Raji (cell line): ENCODE measurements around the gene TOR1A.

Experiments
- POLR2A ChIP-seq: IDR thresholded peaks from 2 replicates; pipeline ENCODE4 v1.6.1; 2011; ENCODE audit warnings: low read depth, low read length, control low read depth; ENCODE audit not compliant: insufficient read depth

The TOR1A gene

DNA sequence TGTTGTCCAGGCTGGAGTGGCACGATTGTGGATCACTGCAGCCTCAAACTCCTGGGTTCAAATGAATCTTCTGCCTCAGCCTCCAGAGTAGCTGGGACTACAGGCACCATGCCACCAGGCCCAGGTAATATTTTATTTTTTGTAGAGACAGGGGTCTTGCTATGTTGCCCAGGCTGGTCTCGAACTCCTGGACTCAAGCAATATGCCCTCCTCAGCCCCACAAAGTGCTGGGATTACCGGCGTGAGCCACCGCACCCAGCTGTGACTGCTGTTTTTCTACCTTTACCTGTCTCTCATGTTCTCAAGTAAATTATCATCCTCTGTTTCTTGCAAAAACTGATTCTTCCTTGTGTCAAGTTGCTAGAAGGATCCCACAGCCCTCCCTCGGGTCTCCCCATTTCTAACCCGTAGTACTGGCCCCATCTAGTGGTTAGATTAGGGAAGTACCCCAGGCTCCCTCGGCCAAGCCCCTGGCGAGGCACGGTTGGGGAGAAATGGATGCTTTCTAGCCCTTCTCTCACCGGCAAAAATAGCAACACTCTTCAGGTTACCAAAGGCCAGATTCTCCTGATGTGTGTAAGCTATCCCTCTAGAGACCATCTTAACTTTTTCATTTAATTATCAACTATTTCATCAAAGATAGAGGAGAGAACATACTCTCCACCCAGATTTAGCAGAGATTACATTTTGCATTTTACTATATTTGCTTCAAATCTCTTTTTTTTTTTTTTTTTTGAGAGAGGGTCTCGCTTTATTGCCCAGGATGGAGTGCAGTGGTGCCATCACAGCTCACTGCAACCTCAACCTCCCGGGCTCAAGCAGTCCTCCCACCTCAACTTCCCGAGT, 40.2 kb downstream of the TOR1A start:
- TF ChIP-seq POLR2A: no peak

DNA sequence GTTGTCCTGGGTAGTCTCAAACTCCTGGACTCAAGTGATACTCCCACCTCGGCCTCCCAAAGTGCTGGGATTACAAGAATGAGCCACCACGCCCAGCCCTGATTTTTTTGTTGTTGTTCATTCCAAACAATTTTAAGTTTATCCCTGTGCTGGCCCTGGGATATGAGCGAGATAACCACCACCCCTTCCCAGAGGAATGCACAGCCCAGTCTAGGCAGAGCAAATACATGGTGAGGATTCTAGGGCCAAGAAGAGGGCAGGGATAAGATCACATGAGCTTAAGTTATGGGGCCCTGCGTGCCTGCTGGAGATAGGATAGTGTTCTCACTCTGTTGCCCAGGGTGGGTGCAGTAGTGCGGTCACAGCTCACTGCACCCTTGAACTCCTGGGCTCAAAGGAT, 42.0 kb downstream of the TOR1A start:
- no peak for TF ChIP-seq POLR2A

- no peak for TF ChIP-seq POLR2A
Measured at GRCh38 chr9:129781131-129781530, 42.8 kb downstream of the TOR1A start.

GRCh38 chr9:129779560-129780190, 44.3 kb downstream of the TOR1A start:
- TF ChIP-seq POLR2A: no peak

DNA sequence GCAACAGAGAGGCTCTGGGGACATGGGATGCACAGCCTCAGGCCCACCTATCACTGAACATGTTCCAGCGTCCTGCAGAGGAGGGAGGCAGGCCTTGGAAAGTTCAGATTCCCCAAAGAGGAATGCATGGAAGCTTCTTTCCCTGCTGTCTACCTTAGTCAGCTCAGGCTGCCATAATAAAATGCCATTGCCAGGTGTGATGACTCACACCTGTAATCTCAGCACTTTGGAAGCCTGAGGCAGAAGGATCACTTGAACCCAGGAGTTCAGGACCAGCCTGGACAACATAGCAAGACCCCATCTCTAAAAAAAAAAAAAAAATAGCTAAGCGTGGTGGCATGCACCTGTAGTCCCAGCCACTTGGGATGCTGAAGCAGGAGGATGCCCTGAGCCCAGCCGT, 45.5 kb downstream of the TOR1A start:
- TF ChIP-seq POLR2A: no peak

DNA sequence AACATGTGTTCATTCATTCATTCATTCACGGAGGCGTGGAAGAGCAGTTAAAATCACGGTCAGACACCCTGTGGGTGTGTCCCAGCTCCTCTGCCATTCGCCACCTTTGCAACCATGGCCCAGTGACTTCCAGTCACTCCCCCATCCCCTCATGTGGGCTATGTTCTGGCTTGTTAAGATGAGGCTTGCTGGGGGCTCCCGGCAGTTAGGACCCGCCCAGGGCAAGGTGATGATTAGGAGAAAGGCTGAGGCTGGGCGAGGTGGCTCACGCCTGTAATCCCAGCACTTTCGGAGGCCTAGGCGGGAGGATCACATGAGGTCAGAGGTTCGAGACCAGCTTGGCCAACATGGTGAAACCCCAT, 46.2 kb downstream of the TOR1A start:
- no peak for TF ChIP-seq POLR2A

DNA sequence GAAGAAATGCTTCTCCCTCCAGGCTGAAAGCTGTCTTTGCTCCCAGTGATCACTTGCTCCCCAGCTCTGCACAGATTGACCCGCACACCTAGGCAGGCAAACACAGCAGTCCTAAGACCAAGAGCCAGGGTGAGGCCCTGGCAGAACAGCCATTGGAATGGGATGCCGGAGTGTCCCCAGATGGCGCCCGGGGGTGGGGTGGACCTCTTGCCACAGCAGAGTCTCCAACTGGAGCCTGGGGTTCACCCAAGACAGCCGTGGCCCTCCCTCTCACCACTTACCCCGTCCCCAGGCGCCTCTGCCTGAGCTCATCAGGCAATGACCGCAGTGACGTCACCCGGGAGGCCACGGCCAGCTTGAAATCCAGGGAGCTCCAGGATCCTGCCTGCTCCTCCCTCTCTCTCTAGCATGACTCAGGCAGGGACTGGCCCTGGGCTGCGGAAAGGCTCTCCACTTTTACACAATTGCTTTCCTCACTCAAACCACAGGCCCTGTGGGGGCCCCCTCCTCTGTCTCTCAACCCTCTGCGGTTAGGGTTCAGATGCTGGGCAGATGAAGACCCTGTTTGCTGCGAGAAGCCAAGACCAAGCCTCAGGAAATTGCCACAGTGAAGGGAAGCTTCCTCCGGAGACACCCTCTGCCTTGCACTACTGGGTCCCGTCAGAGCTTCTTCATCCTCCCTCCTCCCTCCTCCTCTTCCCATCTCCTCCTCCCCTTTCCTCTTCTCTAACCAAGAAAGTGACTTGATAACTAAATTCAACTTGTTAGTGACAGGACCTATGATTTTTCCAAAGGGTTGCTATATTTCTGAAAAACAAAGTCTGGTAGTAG, 46.8 kb downstream of the TOR1A start:
- no peak for TF ChIP-seq POLR2A

DNA sequence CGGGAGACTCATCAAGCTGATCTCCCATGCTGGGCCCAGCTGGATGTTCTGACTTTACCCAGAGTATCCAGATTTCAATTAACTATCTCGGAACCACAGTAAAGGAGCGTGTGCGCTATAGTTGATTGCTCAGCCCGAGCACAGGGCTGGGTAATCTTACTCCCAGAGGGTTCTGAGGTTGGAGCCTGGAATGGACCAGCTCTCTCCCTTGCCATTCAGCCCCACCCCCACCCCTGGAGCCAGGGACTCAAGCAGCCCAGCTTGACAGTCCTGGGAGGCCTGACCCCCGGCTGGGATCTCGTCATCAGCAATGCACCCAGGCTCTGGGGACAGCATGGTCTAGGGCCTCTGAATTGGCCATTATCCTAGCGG, 47.4 kb downstream of the TOR1A start:
- no peak for TF ChIP-seq POLR2A

DNA sequence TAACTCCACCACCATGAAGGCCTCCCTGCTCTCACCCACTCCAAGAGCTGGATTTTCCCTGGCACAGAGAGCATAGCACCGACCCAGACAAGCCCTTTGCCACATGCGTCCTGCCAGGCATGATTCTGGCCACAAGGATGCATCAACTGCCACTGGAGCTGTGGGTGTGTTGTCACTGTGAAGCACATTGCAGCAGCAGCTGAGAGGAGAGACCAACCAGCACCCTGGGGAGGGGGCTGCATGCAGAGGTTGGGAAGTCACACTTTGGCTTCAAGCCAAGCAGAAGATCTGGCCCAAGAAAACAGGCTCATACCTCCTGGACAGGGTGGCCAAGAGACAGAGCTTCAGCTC, 48.5 kb downstream of the TOR1A start:
- TF ChIP-seq POLR2A: no peak

DNA sequence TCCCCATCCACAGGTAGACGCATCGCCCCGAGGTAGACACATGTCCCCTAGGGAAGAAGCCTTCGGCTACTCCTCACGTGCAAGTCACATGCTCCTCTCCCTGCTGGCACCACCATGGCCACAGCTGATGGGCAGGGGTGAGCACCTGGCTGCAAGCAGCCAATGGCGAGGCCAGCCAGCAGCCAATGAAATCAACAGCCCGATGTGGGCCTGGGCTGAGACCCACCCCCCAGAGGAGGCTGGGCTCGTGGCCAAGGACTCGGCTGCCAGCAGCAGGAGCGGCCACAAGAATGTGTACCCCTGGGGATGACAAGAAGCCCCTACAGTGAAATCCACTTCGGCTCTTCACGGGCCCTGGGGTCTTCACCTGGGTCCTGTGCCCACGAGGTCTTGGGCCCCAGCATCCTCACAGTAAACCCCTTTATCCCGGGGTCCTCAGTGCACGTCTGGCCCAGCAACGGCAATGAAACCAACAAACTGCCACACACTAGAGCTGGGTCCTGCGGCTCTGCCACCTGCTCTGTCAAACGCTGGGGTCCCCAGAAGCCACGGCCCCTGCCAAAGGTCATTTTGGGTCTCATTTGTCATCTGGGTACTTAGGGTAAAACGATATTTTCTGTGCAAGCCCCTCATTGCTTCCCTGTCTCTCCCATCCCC, 49.0 kb downstream of the TOR1A start:
- no peak for TF ChIP-seq POLR2A

DNA sequence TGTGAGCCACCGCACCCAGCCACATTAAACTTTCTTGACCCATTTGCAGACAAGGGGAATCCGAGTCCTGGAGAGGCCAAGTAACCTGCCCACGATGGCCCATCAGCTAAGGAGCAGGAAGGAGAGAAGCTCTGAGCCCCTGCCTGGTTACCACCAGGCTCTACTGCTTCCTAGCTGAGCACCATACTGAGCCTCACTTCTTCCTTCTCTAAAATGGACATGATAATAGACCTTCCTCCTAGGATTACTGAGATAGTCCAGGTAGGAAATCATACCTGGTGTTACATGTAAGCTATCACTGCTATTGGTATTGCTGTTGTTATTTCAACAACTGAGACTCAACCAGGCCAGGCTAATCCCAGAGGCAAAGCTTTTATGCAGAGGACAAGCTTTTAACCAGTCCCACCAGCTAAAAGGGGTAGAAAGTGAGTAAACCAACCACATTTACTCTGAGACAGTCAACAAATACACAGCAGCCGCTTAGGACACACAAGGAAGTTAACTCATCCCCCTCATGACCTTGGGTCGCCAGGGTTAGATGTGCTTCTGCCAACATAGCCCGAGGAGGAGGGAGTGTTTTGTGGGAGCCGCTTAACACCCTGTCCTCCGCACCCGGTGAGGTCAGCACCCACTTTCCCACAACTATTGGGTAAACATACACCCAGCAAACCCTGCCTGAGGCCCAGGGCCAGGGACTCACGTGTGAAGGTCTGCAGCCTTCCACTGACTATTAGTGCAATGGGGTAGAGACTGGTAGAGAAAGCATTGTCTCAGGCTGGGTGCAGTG, 50.5 kb downstream of the TOR1A start:
- no peak for TF ChIP-seq POLR2A

- no peak for TF ChIP-seq POLR2A
Measured at GRCh38 chr9:129770741-129771140, 53.2 kb downstream of the TOR1A start.

DNA sequence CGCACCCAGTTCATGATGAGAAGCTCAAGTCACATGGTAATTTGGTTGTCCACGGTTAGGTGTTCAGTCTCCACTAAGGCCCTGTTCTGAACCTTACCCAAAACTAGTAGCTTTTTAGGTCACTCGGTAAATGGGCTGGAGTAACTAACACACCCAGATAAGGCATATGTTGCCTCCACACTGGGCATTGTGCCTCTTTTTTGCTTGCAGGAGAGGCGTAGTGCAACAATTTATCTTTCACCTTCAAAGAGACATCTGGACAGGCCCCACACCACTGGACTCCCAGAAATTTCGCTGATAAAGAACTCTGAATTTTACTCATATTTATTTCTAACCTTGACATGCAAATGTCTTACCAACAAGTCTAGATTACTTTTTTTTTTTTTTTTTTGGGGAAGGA, 54.3 kb downstream of the TOR1A start:
- no peak for TF ChIP-seq POLR2A

DNA sequence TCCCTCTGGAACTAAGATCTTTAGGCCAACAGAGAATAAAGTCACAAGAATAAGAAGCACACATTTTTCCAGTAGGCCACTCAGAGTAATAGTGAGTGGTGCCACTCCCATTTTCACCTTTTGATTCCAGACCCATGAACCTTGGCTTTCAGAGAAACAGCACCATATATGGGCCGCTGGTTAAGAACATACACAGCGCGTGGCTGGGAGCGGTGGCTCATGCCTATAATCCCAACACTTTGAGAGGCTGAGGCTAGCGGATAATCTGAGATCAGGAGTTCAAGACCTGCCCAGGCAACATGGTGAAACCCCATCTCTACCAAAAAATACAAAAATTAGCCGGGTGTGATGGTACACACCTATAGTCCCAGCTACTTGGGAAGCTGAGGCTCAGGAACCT, 55.5 kb downstream of the TOR1A start:
- no peak for TF ChIP-seq POLR2A
